Activated CD4-positive, alpha-beta T cell treated with anti-CD3 and anti-CD28 coated beads, Interleukin-2, amount 10 ng/mL, durations not matched to agents 7 days and 5 days (primary cell): Measurements from ENCODE around the gene PYCR2. TPM values are rescaled to one million over a fixed set of nuclear protein-coding genes. Genes with fewer than 3 reads are reported as not detected.

Experiments used
- CTCF ChIA-PET: fragments of 350-600 bp; sonication (Branson Sonifier 250); formaldehyde crosslinking; loops from one replicate; lab custom pipeline; 2021; ENCODE audit warnings: antibody characterized with exemption; lab: Charles Lee
- POLR2A ChIA-PET: fragments of 350-600 bp; sonication (Branson Sonifier 250); formaldehyde crosslinking; loops from one replicate; lab custom pipeline; 2021; ENCODE audit warnings: antibody characterized with exemption; lab: Charles Lee
- DNase-seq: peaks from one replicate; pipeline ENCODE4 v3.0.0-alpha.2; 2020
- H3K27ac Mint-ChIP-seq: one replicate; pipeline ENCODE4 v1.8.0; 2021; ENCODE audit warnings: mild to moderate bottlenecking, moderate library complexity, mixed read lengths
- H3K27me3 Mint-ChIP-seq: one replicate; pipeline ENCODE4 v1.8.0; 2021; ENCODE audit warnings: mixed read lengths
- H3K36me3 Mint-ChIP-seq: one replicate; pipeline ENCODE4 v1.8.0; 2021; ENCODE audit warnings: low read depth, mixed read lengths
- H3K4me1 Mint-ChIP-seq: one replicate; pipeline ENCODE4 v1.8.0; 2021; ENCODE audit warnings: mixed read lengths
- H3K4me3 Mint-ChIP-seq: one replicate; pipeline ENCODE4 v1.8.0; 2021; ENCODE audit warnings: mild to moderate bottlenecking, moderate library complexity, mixed read lengths
- H3K9me3 Mint-ChIP-seq: one replicate; pipeline ENCODE4 v1.8.0; 2021; ENCODE audit warnings: mixed read lengths
- total RNA-seq, 2 experiments: library from RNA; stranded (reverse); gene quantifications; one replicate each; pipeline ENCODE4 v1.2.3, GENCODE V29; 2021

Gene PYCR2
- total RNA-seq, 2 experiments from 2014 or later: 98.1 to 120 TPM

DNA sequence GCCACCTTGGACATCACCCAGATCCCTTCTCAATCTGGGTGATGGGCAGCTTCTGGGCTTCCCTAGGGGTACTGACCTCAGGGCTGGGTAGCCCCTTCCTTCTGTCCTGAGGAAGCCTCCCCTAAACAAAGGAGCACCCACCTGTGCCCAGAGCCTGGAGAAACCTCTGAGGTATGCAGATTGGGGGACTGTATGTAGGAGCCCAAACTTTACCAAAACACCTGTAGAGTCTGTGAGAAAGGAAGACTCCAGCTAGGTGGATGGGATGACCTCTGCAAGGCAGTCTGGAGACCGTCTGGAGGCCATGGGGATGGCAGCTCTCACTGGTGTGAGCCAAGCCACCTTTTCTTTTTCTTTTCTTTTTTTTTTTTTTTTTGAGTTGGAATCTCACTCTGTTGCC is 30.7 kb upstream of the PYCR2 start:
- H3K27me3 Mint-ChIP-seq: peaks cover 14% of the 10 kb centered on the region
- no peaks in the 10 kb centered on the region for H3K36me3 Mint-ChIP-seq
- no peak for DNase-seq
- H3K4me1 Mint-ChIP-seq: no peaks in the 10 kb centered on the region
- no peaks in the 10 kb centered on the region for H3K9me3 Mint-ChIP-seq
- H3K27ac Mint-ChIP-seq: no peak overlapping the region
- no peak overlapping the region for H3K4me3 Mint-ChIP-seq
- CTCF ChIA-PET: interaction anchor here (0.5 to 1.5 kb wide), 3 partner anchors 18 to 223 kb away, joined by 3 to 6 read pairs (median 6); no protein-coding TSS in a partner anchor
- POLR2A ChIA-PET: no interaction called here

DNA sequence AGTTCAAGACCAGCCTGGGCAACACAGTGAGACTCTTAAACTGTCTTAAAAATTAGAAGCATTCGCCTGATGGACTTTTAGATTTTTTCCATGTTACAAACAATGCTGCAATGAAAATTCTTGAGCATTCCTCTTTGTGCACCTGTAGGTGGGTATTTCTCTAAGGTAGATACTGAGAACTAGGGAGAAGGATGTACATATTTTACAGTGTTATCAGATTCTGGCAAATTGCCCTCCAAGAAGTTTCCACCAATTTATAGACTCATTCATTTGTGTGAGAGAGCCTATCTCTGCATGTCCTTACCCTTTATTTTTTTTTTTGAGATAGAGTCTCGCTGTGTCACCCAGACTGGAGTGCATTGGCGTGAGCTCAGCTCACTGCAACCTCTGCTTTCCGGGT is 29.3 kb upstream of the PYCR2 start:
- DNase-seq: no peak
- CTCF ChIA-PET: interaction anchor here (1.5 kb wide), 1 partner anchor 19 kb away, joined by 6 read pairs; no protein-coding TSS in a partner anchor
- Mint-ChIP-seq H3K4me3 (no peak overlapping the region), H3K36me3 (no peaks in the 10 kb centered on the region), H3K27me3 (peaks cover 20% of the 10 kb centered on the region), H3K9me3 (no peaks in the 10 kb centered on the region), H3K4me1 (no peaks in the 10 kb centered on the region), H3K27ac (no peak overlapping the region)
- POLR2A ChIA-PET: no interaction called here

DNA sequence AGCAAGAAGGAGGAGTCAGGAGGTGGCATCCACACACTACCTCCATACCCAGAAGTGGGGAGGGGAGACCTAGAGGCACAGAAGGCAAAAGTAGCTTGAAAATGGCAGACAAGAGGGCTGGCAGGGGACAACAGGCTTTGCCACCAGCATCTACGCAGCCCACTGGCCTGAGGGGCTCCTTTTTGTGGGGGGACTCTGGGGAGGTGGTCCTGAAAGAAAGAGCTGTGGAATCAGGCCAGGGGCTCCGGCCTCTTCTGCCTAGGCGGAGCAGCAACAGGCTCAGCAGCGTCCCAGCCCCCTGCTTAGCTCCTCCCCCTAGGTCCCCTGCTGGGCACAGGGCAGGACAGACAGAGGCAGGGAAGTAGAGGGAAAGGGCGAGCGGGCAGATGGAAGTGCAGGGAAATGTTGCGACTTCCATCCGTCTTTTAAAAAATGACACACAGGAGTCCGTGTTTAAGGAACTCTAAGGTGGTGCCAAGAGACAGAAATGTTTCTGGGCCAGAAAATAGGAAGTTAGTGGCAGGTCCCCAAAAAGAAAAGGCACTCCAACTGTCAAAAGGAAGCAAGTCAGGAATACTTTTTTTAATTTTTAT is 27.0 kb upstream of the PYCR2 start:
- no peak for DNase-seq
- POLR2A ChIA-PET: no interaction called here
- no peaks in the 10 kb centered on the region for H3K9me3 Mint-ChIP-seq

DNA sequence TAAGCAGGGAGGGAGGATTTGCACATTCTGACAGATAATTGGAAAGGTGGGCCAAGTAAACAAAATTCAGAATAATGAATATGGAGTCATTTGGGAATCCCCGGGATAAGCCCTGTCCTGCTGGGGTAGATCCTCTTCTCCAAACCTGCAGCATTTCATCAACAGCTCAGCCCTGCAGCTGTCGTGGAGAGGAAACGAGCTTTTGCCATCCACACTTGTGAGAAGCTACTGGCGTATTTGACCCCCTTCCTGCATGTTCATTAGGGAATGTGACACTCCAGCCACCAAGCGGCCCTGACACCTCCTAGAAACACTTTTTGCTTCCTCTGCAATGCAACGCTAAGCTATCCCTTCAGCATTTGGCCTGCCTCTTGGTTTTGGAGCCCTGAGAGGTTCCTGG is 25.0 kb upstream of the PYCR2 start:
- peaks cover 30% of the 10 kb centered on the region for H3K27me3 Mint-ChIP-seq
- ChIA-PET POLR2A (no interaction called here), CTCF (no interaction called here)

More for the DNA sequence above, 27.0 kb upstream of the PYCR2 start:
- Mint-ChIP-seq H3K4me1 (no peaks in the 10 kb centered on the region), H3K36me3 (no peaks in the 10 kb centered on the region), H3K27ac (no peak overlapping the region), H3K4me3 (no peak overlapping the region), H3K27me3 (peaks cover 30% of the 10 kb centered on the region)
- CTCF ChIA-PET: interaction anchor here (0.6 kb wide), 1 partner anchor 233 kb away, joined by 3 read pairs; no protein-coding TSS in a partner anchor

DNA sequence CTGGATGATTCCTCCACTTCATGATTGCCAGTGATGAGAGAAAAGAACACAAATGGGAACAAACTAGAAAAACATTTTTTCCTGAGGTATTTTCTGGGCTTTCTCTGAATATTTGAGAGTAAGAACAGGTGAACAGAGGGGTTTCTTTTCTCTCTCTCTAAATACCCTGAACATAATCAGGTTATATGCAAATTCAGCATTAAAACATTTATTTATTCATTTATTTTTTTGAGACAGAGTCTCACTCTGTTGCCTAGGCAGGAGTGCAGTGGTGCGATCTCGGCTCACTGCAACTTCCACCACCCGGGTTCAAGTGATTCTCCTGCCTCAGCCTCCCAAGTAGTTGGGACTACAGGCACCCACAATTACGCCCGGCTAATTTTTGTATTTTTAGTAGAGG is 22.8 kb upstream of the PYCR2 start:
- no peak for DNase-seq
- POLR2A ChIA-PET: no interaction called here
- CTCF ChIA-PET: interaction anchor here (0.5 to 1.4 kb wide), 2 partner anchors 14 to 377 kb away, joined by 3 to 4 read pairs; no protein-coding TSS in a partner anchor
- Mint-ChIP-seq H3K27me3 (peaks cover 22% of the 10 kb centered on the region), H3K36me3 (no peaks in the 10 kb centered on the region), H3K4me3 (no peak overlapping the region), H3K27ac (no peak overlapping the region), H3K4me1 (peaks cover 15% of the 10 kb centered on the region), H3K9me3 (no peaks in the 10 kb centered on the region)

More for the DNA sequence above, 25.0 kb upstream of the PYCR2 start:
- Mint-ChIP-seq H3K4me1 (peaks cover 14% of the 10 kb centered on the region), H3K27ac (no peak overlapping the region), H3K36me3 (no peaks in the 10 kb centered on the region), H3K4me3 (no peak overlapping the region), H3K9me3 (no peaks in the 10 kb centered on the region)
- DNase-seq: no peak

DNA sequence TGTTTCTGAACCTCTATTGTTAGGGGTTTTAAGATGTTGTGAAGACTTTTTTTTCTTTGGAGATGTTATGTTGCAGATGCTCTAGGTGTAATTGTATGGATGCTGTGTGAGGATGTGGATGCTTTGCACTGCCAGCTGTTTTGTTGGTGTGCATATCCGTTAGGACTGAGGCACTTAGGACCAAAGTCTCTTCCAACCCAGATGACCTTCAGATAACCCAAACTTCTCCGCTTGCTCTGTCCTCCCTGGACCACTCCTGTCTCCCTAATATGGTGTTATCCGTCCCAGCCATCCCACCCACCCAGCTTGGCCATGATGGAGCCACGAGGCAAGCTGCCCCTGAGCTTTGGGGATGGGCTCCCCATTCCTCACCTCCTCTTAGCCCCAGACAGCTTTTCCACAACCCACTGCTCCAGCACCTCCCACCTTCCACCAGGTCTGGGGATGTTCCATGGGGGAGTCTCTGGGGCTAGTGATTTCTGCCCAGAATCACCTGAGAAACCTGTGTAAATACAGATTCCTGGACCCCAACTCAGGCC is 22.1 kb upstream of the PYCR2 start:
- Mint-ChIP-seq H3K27me3 (peaks cover 18% of the 10 kb centered on the region), H3K4me3 (no peak overlapping the region), H3K9me3 (no peaks in the 10 kb centered on the region), H3K27ac (no peak overlapping the region), H3K4me1 (peaks cover 19% of the 10 kb centered on the region), H3K36me3 (no peaks in the 10 kb centered on the region)
- DNase-seq: no peak
- ChIA-PET CTCF (interaction anchor here (1.4 kb wide), 1 partner anchor 13 kb away, joined by 3 read pairs; no protein-coding TSS in a partner anchor), POLR2A (no interaction called here)

DNA sequence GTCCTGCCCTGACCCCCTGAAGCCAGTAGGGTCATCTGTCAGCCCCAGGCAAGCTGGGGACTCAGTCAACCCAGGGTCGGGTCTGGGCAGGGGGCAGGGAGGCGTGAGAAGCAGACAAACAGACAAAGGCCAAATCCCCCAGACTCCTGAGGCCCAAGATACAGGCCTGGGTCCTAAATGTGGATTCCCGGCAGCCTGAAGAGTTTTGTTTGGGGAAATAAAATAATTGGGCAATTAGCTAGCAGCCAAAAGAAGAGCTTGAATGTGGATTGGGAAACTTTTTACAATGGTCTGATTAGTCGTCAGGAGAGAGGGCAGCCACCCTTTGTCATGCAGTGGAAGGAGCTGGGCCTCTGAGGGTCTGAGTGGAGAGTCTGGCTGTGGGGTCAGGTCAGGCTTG is 21.5 kb upstream of the PYCR2 start:
- DNase-seq: no peak
- ChIA-PET POLR2A (interaction anchor here (0.6 kb wide), 1 partner anchor 757 kb away, joined by 3 read pairs; no protein-coding TSS in a partner anchor), CTCF (interaction anchor here (1.4 to 1.7 kb wide), 2 partner anchors 12 to 35 kb away, joined by 3 to 4 read pairs; no protein-coding TSS in a partner anchor)
- peaks cover 16% of the 10 kb centered on the region for H3K27me3 Mint-ChIP-seq
- H3K9me3 Mint-ChIP-seq: no peaks in the 10 kb centered on the region
- H3K4me3 Mint-ChIP-seq: no peak overlapping the region
- H3K4me1 Mint-ChIP-seq: peaks cover 19% of the 10 kb centered on the region
- H3K36me3 Mint-ChIP-seq: no peaks in the 10 kb centered on the region
- H3K27ac Mint-ChIP-seq: peak overlapping the region; percentile 36

DNA sequence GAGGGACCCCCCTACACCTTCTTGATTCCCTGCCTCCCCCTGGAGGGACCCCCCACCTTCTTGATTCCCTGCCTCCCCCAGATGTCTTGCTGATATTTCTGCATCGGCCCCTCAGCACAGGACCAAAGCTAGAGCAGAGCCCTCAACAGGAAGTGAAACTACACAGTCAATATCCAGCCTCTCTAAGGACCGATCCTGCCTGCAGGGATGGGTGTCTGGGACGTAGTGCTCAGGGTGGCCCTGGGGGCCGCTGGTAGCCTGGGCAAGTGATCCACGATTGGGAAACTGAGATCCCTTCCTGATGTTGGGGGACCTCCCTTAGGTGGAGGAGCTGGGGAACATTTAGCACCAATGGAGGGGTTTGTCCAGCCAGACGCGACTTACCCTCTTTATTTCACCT is 20.9 kb upstream of the PYCR2 start:
- ChIA-PET POLR2A (interaction anchor here (0.6 kb wide), 1 partner anchor 758 kb away, joined by 3 read pairs; no protein-coding TSS in a partner anchor), CTCF (interaction anchor here (0.6 to 2.5 kb wide), 6 partner anchors 15 to 470 kb away, joined by 3 to 9 read pairs (median 4); no protein-coding TSS in a partner anchor)
- Mint-ChIP-seq H3K9me3 (no peaks in the 10 kb centered on the region), H3K27me3 (peaks cover 18% of the 10 kb centered on the region), H3K4me3 (no peak overlapping the region), H3K4me1 (peaks cover 19% of the 10 kb centered on the region), H3K27ac (peak overlapping the region; percentile 58), H3K36me3 (no peaks in the 10 kb centered on the region)
- peak; percentile 13 for DNase-seq

DNA sequence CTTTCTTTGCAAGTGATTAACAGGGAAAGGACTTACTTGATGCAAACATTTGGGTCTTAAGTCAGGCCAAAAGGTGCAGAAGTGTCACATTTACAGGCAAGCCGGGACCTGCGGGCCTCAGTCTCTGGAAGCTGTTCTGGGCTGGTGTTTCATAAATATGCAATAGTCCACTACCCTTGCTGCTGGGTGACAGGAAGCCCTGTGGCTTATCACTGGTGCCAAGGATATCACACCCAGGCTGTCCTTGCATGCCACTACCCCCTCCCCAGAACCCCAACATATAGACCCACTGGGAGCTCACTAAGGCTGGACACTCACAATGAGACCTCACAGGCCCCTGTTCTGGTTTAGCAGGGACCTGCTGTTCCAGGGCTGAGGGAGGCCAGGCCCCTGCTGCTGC is 20.3 kb upstream of the PYCR2 start:
- ChIA-PET CTCF (interaction anchor here (0.6 to 2.5 kb wide), 6 partner anchors 15 to 469 kb away, joined by 3 to 9 read pairs (median 4); no protein-coding TSS in a partner anchor), POLR2A (interaction anchor here (0.7 kb wide), 1 partner anchor 21 kb away, joined by 3 read pairs; the partner anchor contains the start of gene PYCR2)
- no peak for DNase-seq
- Mint-ChIP-seq H3K4me3 (no peak overlapping the region), H3K27ac (peak overlapping the region; percentile 58), H3K27me3 (peaks cover 18% of the 10 kb centered on the region), H3K9me3 (no peaks in the 10 kb centered on the region), H3K4me1 (peaks cover 19% of the 10 kb centered on the region), H3K36me3 (no peaks in the 10 kb centered on the region)

DNA sequence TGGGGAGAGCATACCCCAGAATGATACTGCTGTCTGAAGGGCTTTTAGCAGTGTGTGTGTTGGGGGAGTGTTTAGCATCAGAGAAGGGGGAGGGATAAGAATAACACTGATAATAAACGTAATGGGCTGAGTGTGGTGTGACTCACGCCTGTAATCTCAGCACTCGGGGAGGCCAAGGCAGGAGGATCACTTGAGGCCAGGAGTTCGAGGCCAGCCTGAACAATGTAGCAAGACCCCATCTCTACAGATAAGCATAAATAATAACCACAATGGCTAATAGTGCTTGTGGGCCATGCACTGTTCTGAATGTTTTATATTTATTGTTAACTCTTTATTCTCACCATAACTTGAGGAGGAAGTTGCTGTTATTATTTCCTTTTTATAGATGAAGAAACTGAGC is 19.5 kb upstream of the PYCR2 start:
- CTCF ChIA-PET: interaction anchor here (1.2 to 2.5 kb wide), 5 partner anchors 14 to 469 kb away, joined by 3 to 9 read pairs (median 4); no protein-coding TSS in a partner anchor
- Mint-ChIP-seq H3K9me3 (no peaks in the 10 kb centered on the region), H3K27ac (no peak overlapping the region), H3K4me3 (no peak overlapping the region), H3K4me1 (peaks cover 19% of the 10 kb centered on the region), H3K36me3 (no peaks in the 10 kb centered on the region), H3K27me3 (peaks cover 14% of the 10 kb centered on the region)
- no peak for DNase-seq
- POLR2A ChIA-PET: interaction anchor here (0.7 kb wide), 1 partner anchor 20 kb away, joined by 3 read pairs; the partner anchor contains the start of gene PYCR2

DNA sequence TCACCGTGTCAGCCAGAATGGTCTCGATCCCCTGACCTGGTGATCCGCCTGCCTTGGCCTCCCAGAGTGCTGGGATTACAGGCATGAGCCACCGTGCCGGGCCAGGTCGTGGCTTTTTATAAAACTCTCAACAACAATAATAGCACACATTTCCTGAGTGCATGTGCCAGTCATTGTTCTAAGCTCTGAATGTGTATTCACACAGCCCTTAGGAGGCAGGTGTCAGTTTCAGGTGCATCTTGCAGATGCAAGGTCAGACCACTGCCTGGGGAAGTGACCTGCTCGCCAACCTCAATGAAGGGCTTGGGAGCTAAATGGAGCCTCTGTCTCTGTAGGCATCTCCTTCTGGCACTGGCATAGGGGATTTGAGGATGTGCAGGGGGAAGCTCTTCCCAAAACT is 18.5 kb upstream of the PYCR2 start:
- no peak for DNase-seq
- ChIA-PET CTCF (interaction anchor here (2.5 kb wide), 1 partner anchor 13 kb away, joined by 9 read pairs; no protein-coding TSS in a partner anchor), POLR2A (no interaction called here)
- H3K27ac Mint-ChIP-seq: no peak overlapping the region
- no peaks in the 10 kb centered on the region for H3K36me3 Mint-ChIP-seq
- no peak overlapping the region for H3K4me3 Mint-ChIP-seq
- H3K9me3 Mint-ChIP-seq: no peaks in the 10 kb centered on the region
- H3K27me3 Mint-ChIP-seq: peaks cover 9% of the 10 kb centered on the region
- peaks cover 19% of the 10 kb centered on the region for H3K4me1 Mint-ChIP-seq

DNA sequence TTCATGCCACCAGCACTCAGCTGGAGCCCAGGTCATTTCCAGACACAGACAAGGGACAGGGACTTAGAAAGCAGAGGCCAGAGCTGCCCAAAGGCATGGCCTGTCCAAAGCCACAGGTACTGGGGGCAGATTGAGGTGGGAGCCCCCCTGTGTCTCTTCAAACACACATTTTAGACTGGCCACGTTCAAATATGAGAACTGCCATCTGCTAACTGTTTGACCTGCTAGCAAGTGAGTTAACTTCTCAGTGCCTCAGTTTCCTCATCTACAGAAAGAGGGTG is 17.8 kb upstream of the PYCR2 start:
- DNase-seq: no peak
- ChIA-PET POLR2A (no interaction called here), CTCF (interaction anchor here (1.0 kb wide), 1 partner anchor 18 kb away, joined by 4 read pairs; the partner anchor contains the start of gene PYCR2)
- Mint-ChIP-seq H3K36me3 (no peaks in the 10 kb centered on the region), H3K27me3 (peaks cover 4% of the 10 kb centered on the region), H3K27ac (no peak overlapping the region), H3K4me3 (no peak overlapping the region), H3K9me3 (no peaks in the 10 kb centered on the region), H3K4me1 (peaks cover 19% of the 10 kb centered on the region)
